22Rv1 (cell line): ENCODE data around the gene APOA4.

Experiments used
- H3K27ac ChIP-seq: fragments of 450-650 bp; 2 replicates; pipeline ENCODE4 v1.5.1; 2017
- CTCF ChIP-seq: fragments of 450-650 bp; IDR thresholded peaks from 2 replicates; pipeline ENCODE4 v1.5.1; 2017; ENCODE audit warnings: mild to moderate bottlenecking
- ZFX ChIP-seq: fragments of 450-650 bp; IDR thresholded peaks from 2 replicates; pipeline ENCODE4 v1.6.1; 2017; ENCODE audit warnings: antibody characterized with exemption, borderline replicate concordance

Gene APOA4

DNA sequence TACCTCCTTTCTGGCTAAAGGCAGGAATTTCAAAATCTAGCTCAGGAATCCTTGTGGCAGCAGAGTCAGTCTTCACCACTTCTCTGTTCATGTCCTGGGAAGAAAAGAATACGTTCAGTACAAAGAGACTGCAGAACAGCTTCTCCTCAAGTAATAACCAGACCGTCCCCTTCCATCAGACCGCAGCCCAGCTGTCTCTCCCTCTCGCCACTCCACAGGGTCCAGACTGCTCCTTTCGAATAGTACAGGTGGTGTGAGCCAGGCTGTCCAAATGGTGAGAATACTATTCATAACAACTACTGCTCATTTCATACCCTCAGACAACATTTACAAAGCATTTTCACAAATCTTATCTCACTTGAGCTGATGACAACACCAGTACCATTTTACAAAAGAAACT, 36.1 kb downstream of the APOA4 start:
- TF ChIP-seq CTCF (no peak), ZFX (no peak)
- peak overlapping the region; percentile 59 for H3K27ac ChIP-seq

- H3K27ac ChIP-seq = no peak overlapping the region
- no peak for TF ChIP-seq CTCF
- no peak for TF ChIP-seq ZFX
Observed at GRCh38 chr11:116786326-116786725, 36.8 kb downstream of the APOA4 start.

- no peak overlapping the region for H3K27ac ChIP-seq
- TF ChIP-seq ZFX (no peak), CTCF (no peak)
Observed at GRCh38 chr11:116782728-116783127, 40.4 kb downstream of the APOA4 start.

DNA sequence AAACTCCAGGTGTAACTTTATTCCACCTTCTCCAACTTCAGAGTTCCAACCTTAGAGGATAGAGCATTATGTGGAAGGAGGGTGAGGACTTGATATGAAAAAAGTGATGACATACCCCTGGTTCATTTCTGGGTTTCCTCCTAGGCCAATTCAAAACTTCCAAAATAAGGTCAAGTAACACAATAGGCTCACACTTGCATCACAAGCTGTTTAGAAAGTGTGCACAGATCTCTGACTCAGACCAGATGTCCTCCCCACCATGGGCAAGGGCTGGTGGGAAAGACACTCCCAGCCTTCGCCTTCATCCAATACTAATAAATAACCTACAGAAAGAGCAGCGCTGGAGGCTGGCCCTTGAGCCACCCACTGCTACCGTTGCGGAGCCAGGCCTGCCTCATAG, 44.5 kb downstream of the APOA4 start:
- TF ChIP-seq CTCF = no peak
- no peak for TF ChIP-seq ZFX
- no peak overlapping the region for H3K27ac ChIP-seq

DNA sequence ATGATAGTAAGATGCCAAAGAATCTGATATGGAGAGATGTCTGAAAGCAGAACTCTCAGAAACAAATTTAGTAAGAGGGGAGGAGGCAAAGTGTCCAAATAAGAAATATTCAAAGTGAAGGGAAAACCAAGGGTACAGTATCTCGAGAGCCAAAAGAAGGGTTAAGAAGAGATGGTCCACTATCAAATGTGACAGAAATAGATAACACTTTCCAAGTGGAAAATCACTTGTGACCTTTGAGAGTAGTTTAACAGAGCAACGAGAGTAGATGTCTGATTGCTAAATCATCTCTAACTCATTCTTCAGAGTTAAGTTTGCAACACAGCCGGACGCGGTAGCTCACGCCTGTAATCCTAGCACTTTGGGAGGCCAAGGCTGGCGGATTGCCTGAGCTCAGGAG, 46.0 kb downstream of the APOA4 start:
- peak overlapping the region; percentile 87 for H3K27ac ChIP-seq
- TF ChIP-seq ZFX (no peak), CTCF (no peak)

DNA sequence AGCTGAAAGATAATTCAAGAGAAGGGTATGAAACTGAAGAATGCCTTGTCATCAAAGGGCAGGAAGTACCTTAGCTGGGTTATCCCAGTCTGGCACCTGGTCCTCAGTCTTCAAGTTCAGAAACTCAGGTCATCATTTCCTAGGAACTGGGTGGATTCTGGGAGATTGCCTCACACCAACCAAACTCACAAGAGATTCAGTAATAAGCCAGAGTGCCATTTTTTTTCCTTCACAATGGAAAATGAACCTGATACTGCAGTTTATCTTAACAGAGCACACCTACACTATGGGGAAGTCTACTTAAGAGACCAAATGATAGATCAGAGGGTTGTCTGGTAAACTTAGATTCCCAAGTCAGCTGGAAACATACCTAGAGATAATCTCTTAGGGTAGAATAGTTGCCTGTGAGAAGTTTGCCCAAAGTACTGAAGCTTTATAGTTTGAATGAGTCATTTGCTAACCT, 46.6 kb downstream of the APOA4 start:
- TF ChIP-seq ZFX (no peak), CTCF (no peak)
- peak overlapping the region; percentile 87 for H3K27ac ChIP-seq

DNA sequence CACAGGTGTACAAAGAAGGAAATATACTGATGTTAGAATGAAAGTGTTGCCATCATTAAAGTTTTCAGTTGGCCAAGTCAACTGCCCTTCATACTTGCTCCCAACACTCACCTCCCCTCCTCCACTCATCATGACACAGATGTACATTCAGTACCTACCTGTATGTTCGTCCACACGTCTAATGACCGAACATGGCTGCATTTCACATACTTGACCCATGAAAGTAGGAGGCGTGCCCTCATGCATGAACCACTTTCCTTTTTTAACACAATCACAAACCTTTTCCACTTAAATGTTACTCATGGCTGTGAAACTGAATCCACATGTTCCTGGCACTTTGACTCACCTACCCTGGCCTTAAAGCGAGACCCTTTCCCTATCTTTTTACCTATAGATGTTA, 47.1 kb downstream of the APOA4 start:
- no peak for TF ChIP-seq ZFX
- no peak for TF ChIP-seq CTCF
- peak overlapping the region; percentile 87 for H3K27ac ChIP-seq
